ENCODE results near the gene PI4KA. TPM values are rescaled to one million over a fixed set of nuclear protein-coding genes. Genes with fewer than 3 reads are reported as not detected.

Gene PI4KA
- total RNA-seq, 3 donors from 2014 or later = 62.7 to 103 (median 73.5) TPM

GRCh38 chr22:20779818-20780158, 78.8 kb downstream of the PI4KA start:
- H3K27me3 ChIP-seq = no peaks in the 10 kb centered on the region
- no peaks in the 10 kb centered on the region for H3K4me1 ChIP-seq
- H3K4me3 ChIP-seq = no peak overlapping the region
- H3K27ac ChIP-seq = no peak overlapping the region
- no peak for DNase-seq (ENCODE audit: low spot score in 2 of 2)
- H3K36me3 ChIP-seq = no peaks in the 10 kb centered on the region
- TF ChIP-seq POLR2A (IDR thresholded peaks at IDR 0.05) = no peak
- no peak for TF ChIP-seq CTCF (IDR thresholded peaks at IDR 0.05)
- no peak for TF ChIP-seq POLR2AphosphoS5 (IDR thresholded peaks at IDR 0.05)
- intact Hi-C loops (cut with DNase I; ENCODE audit: low total_unique reads) = loop anchor here (1.0 kb wide), 1 partner anchor 19 kb away; no protein-coding TSS in a partner anchor
- no peaks in the 10 kb centered on the region for H3K9me3 ChIP-seq

GRCh38 chr22:20779014-20779817, 79.4 kb downstream of the PI4KA start:
- no peaks in the 10 kb centered on the region for H3K27me3 ChIP-seq

DNA sequence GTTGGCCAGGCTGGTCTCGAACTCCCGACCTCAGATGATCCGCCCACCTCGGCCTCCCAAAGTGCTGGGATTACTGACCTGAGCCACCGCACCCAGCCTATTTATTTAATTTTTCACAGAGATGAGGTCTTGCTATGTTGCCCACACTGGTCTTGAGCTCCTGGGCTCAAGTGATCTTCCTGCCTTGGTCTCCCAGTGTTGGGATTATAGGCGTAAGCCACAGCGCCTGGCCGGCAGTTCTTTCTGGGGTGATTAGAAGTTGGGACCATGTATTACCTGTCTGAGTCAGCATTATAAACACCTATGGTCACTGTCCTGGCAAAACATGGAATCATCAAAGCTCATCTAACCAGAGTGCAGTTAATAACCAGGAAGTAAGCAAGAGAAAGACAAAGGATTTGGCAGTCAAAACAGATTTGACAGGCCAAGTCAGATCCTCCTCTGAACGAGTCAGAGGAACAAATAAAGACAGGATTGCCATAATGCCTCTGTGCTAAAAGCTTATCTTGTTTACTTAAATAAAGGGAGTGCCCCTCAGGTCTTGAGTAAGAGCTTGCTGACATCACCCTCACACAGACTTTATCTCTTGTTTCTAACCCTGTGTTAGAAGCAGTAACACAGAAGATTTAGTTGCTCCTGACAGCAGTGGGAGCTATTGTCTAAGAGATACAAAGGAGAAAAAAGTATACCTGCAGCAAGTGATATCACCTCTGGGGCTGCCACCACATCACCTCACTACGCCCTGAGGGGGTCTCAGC, 81.0 kb downstream of the PI4KA start:
- no peaks in the 10 kb centered on the region for H3K9me3 ChIP-seq
- peak overlapping the region; percentile 13 to 82 for H3K27ac ChIP-seq
- intact Hi-C loops (cut with DNase I; ENCODE audit: low total_unique reads) = no loop called here
- no peaks in the 10 kb centered on the region for H3K36me3 ChIP-seq
- H3K27me3 ChIP-seq = no peaks in the 10 kb centered on the region
- no peak overlapping the region for H3K4me3 ChIP-seq
- DNase-seq (ENCODE audit: low spot score in 2 of 2) = no peak
- H3K4me1 ChIP-seq = no peaks in the 10 kb centered on the region
- TF ChIP-seq POLR2AphosphoS5 (IDR thresholded peaks at IDR 0.05) (peak in 1 of 3 donors; percentile 6), CTCF (IDR thresholded peaks at IDR 0.05) (no peak), POLR2A (IDR thresholded peaks at IDR 0.05) (no peak)

More at GRCh38 chr22:20779014-20779817, 79.4 kb downstream of the PI4KA start:
- intact Hi-C loops (cut with DNase I; ENCODE audit: low total_unique reads) = loop anchor here (1.0 kb wide), 1 partner anchor 19 kb away; no protein-coding TSS in a partner anchor
- Histone ChIP-seq H3K4me1 (no peaks in the 10 kb centered on the region), H3K9me3 (no peaks in the 10 kb centered on the region), H3K36me3 (no peaks in the 10 kb centered on the region), H3K4me3 (no peak overlapping the region), H3K27ac (no peak overlapping the region)
- no peak for TF ChIP-seq POLR2A (IDR thresholded peaks at IDR 0.05)
- no peak for TF ChIP-seq CTCF (IDR thresholded peaks at IDR 0.05)
- no peak for TF ChIP-seq POLR2AphosphoS5 (IDR thresholded peaks at IDR 0.05)
- no peak for DNase-seq (ENCODE audit: low spot score in 2 of 2)

DNA sequence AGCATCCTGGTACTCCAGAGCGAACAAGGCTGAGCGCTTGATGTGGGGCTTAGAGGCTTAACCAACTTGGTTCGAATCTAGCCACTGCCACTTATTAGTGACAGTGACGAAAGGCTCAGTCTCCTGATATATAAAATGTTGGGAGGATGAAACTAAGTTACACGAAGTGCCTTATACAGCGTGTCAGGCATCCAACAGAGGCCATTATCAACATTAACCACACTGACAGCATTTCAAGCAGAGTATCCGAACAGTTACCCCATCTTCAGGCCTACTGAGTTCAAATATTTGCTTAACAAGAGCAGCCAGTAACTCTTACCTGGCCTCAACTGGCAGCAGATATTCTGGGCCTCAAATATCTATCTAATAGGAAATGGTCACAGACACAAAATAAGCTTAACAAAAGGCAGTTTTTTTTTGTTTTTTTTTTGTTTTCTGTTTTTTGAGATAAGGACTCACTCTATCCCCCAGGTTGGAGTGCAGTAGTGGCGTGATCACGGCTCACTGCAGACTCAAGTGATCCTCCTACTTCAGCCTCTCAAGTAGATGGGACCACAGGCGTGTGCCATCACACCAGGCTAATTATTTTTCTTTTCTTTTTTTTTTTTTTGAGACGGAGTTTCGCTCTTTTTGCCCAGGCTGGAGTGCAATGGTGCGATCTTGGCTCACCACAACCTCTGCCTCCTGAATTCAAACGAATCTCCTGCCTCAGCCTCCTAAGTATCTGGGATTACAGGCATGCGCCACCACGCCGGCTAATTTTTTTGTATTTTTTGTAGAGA, 81.8 kb downstream of the PI4KA start:
- intact Hi-C loops (cut with DNase I; ENCODE audit: low total_unique reads) = no loop called here
- Histone ChIP-seq H3K4me3 (no peak overlapping the region), H3K9me3 (no peaks in the 10 kb centered on the region), H3K27ac (peak overlapping the region; percentile 13 to 82), H3K4me1 (no peaks in the 10 kb centered on the region), H3K36me3 (no peaks in the 10 kb centered on the region), H3K27me3 (no peaks in the 10 kb centered on the region)
- DNase-seq (ENCODE audit: low spot score in 2 of 2) = no peak
- TF ChIP-seq POLR2AphosphoS5 (IDR thresholded peaks at IDR 0.05) (no peak), POLR2A (IDR thresholded peaks at IDR 0.05) (no peak), CTCF (IDR thresholded peaks at IDR 0.05) (no peak)

All from breast epithelium (tissue), 4 donors.